Measurements from ENCODE around the gene LMBRD2.
A peak's percentile ranks its signal among the peaks of the same experiment; 100 is the strongest.
"Not testable (repeated sequence)": the region's sequence is repeated elsewhere in the genome, so short reads cannot be mapped to it uniquely, and the experiment has no call there.

Gene LMBRD2

DNA sequence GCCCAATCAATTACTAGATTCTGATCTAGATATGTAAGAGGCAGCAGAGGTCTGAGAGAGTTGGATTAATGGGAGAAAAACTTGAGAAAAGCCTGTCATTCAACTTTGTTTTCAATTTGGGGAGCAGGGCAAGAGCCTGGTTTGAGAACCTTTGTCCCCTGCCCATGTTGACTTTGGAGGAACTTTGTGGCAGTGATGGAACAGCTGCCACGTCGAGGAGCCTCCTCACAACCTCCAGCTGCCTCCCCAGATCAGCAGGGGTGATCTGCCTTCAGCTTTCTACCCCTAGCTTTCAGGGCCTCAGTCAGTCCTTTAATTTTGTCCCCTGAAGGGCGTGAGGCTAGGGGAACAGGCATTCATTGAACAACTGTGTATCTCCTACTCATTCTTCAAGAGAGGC is 8.9 kb upstream of the LMBRD2 start:
- no peak for FAIRE-seq

DNA sequence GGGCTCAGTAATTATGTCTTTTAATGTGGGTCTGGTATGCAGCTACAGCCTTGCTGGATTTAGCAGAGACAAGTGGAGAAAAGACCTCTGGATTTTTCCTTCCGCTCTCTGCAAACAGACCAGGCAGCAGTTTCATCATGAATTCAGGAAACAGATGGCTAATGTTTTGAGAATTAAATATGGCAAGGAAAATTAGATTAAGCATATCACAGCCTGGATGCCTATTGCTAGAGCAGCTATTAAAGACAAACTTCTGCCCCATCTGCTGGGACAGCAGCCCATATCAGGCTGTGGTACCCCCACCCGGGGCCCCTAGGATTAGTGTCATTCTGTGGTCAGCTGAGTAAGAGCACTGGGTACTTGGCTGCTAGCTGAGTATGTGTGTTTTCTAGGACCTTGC is 6.5 kb upstream of the LMBRD2 start:
- no peak for FAIRE-seq

DNA sequence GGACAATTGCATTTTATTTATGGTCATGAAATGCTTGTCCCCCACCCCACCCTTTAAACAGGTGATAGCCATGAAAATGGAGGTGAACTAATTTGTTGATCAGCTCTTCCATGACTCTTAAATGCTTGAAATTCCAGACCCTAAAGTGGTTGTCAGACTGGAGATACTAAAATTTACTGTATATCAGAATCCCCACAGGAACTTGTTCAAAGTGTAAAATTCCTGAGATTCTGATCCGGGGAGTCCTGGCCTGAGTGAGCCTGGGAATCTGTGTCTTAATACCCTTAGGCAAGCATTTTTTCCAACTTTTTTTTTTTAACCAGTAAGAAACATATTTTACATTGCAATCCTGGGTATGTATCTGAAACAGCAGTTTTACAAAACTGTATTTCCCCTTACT is 4.9 kb upstream of the LMBRD2 start:
- FAIRE-seq: no peak

DNA sequence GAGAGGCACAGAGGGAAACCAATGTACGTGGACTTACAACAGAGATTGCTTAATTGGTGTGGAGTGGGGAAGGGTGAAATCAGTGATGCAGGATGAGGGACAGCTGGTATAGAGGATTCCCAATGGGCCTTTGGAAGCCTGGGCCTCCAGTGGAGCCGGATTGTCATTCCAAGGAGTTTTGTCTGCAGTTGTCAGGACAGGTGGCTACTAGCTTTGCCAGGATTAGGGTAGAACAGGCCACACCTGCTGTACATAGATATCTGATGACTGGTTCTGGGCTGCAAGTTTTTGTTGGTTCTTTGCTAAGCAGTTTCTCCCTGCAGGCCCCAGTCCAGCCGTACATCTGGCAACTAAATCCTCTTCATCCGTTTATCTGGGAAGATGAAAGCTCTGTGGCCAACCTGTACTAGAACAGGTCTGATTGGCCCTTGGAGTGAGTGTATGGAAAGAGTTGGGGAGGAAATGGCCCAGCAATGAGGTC is 4.5 kb upstream of the LMBRD2 start:
- no peak for FAIRE-seq

DNA sequence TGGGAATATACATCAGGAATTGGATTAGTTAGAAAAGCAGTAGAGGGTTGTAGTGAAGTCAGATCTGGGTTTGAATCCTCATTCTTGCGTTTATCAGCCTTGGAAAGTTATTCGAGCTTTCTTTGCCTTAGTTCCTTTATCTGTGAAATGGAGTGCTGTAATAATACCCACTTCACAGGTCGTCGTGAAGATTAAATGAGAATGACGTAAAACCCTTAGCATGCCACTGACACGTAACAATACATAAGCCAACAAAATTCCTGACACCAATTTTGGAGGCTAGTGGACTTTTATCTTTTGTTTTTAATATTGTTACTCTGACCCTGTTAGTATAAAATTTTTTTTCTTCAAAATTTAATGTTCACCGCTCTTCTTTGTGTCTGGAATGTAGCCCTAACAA is 3.6 kb upstream of the LMBRD2 start:
- no peak for FAIRE-seq

DNA sequence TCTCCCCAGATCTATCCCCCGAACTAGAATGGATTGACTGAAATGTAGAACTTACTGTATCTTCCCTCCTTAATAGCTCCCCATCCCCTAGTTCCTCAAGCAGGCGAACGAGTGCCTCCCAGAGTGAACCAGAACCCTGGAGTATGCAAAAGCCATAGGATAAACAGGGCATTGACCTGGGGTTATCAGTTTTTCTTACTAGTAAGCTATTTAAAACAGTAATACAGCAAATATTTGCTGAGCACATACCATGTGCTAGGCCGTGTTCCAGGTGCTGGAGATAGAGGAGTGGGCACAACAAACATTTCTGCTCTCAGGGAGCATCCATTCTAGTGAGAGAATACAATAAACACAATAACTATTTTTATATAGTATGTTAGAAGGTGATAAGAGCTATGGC is 2.0 kb upstream of the LMBRD2 start:
- FAIRE-seq: no peak

DNA sequence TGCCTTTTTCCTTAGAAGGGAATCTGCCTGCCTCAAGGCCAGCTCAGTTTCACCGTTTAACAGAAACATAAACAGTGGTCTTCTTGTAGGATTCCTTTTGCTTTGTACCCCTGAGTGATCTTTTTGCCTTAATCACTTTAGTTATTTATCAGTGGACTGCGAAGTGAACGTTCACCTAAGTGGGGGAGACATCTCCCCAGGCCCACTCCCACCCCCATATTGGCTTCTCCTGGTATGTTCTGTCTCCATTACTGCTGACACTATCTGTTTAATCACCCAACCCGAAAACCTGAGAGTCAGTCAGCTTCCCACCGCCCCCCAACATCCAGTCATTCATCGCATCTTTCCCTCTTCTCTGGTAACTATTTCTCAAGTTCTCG is 1.6 kb upstream of the LMBRD2 start:
- FAIRE-seq: no peak

DNA sequence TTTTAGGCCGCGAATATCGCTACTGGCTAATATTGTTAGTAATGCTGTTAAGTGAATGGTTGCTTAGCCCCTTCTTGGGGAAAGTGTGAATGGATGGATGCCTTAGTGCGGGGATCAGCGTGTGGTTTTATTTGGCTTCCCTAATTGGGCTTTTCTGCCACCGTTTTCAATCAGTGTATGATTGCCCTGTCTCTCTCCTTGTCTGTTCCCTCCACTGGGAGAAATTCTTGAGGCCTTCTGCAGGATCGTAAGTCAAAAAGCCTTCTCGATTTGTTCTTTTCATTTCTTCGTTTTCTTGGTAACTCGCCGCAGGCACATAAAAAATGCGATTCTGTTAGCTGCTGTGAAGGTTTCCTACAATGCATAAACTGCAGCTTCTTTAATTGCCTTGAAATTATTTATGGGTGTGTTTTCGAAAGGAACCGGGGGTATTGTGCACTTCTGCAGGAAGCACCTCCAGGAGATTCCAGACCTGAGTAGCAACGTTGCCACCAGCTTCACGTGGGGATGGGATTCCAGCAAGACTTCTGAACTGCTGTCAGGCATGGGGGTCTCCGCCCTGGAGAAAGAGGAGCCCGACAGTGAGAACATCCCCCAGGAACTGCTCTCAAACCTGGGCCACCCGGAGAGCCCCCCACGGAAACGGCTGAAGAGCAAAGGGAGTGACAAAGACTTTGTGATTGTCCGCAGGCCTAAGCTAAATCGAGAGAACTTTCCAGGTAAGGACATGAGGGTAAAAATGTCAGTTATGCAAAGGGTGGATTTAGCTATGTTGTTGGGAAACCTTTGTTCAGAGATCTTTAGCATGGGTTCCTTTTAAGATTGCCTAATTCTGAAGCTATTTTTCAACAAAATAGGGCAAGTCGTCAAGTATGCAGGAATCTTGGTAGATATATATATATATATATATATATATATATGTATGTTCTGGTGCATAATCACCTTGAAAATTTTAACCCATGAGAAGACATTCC is 924 bp upstream of the LMBRD2 start:
- FAIRE-seq: no peak

DNA sequence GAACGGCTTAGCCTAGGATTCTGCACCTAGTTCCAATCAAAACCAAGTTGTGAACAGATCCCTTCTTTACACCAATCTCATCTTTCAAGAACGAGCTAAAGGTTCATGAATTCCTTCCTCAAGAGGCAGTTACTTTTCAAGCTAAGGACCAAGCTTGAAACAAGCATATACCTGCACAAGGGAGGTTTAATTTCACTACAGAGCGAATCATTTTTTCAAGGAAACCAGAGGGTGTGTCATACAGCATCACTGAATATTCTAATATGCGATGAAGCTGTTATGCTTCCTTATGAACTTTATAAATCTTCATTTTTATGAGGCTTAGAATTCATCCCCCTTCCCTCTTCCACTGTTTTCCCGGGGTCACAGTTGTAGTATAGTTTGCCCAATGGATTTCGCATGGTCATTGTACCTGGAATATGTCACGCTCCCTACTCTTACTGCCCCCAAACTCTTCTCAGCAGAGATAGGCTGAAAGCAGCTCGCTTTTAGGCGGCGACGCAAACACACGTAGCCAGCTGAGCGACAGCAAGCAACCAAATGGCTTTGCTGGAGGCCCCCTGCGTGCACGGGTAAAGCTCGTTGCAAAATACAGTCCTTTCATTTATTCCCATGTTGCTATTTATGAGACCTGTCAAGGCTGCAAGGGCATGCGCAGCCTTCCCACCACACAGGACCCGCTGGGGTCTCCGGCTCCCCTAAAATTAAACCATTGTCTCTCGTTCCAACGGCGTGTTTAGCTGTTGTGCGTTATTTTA is 832 bp downstream of the LMBRD2 start:
- FAIRE-seq: no peak

DNA sequence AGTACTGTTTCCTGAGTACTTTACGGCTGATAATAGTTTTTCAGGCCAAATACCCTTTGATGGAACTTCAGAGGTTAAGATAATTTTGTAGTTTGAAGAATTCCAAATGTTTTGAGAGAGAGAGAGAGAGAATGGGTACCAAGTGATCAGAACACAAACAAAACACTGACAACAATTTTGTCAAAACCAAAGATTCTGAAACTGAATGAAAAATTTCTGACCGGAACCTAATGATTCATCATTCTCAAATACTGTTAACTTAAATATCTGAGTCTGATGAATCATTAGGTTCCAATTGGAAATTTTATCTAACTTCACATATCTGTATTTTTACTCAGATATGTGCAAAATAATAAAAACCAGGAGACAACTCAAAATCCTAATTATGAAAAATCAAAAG is 4.0 kb downstream of the LMBRD2 start:
- no peak for FAIRE-seq

DNA sequence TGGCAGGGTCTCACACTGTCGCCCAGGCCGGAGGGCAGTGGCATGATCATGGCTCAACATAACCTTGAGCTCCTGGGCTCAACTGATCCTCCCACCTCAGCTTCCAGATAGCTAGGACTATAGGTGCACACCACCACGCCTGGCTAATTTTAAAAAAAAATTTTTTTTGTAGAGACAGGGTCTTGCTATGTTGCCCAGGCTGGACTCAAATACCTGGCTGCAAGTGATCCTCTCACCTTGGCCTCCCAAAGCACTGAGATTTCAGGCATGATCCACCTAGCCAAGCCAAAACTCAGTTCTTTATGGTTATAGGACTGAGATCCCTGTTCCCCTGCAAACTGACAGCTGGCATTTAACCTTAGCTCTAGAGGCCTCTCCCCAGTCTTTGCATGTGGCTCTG is 5.3 kb downstream of the LMBRD2 start:
- no peak for FAIRE-seq

DNA sequence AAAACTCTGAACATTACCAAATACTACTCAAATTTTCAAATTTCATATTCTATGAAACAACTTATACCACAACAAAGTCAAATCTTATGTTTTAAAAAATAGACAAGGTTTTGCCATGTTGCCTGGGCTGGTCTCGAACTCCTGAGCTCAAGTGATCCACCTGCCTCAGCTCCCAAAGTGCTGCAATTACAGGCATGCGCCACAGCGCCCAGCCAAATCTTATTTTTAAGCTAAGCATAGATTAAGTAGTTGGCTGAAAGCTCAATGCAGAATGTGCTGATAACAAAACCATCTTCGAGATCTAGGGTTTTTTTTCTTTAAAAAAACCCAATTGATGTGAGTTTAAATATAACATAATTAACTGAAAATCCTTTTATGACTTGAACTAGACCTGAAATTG is 6.4 kb downstream of the LMBRD2 start:
- FAIRE-seq: no peak

DNA sequence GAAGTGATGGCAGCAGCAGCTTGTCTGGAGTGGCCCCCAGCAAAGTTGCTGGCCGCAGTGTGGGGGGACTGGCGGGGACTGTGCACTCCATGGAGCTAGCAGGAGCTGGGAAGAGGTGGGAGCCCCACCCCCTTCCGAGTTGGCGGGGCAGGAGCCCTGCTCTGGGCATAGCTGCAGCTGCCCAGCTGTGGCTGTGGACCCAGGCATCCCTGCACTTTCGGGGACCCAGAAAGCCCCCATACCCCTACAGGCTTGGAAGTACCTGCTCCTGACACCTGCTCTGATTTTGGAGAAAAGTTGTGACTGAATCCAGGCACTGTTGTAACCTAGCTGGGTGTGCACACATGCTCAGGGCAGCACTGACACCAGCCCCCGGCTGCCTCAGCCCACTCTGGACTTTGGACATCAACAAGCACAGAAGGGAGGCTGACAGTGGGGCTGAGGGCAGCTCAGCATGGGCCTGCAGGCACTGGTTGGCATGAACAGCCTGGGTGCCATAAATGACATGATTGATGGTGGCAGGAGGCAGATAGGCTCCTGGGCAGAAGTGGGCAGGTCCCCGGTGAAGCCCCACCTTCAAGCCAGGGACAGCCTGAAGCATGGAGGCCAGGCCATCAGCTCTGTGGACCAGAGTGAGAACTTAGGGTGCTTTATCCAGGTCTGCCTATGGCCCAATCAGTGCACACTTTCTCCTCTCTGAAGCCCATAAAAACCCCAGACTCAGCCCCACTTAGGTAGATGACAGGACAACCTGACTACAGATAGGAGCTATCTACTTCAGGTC is 12.6 kb downstream of the LMBRD2 start:
- FAIRE-seq: no peak

DNA sequence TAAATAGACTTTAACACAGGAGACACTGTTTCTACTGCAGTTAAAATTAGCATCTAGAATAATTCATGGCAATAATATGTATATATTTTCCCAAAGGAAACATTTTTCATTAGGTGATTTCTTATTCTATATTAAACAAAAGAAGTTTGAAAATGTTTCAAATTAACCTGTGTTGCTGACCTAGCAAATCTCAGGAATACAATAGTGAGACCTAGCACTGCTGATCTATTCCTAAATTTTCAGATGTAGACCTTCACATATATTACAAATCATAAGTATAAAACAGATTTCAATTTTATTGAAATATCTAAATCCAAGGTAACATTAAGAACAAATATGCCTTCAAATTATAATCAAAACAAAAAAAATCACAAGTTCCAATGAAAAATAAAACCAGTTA is 15.1 kb downstream of the LMBRD2 start:
- peak; percentile 9 for FAIRE-seq

DNA sequence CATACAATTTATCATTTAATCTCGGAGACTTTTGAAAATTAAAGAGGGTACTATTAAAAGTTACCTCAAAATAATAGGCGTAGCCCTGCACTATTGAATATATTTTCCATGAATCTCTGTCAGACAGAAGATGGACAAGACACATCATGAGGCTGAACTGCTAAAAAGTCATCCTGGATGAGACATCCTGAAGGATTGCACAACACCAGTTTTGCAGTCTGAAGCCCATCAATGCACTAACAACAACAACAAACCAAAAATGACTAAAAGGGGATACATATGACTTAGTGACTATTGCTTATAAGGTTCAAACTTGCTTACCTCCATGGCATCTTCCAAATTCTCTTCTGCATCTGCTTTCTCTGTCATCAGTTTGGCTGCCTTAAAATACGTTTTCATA is 15.7 kb downstream of the LMBRD2 start:
- FAIRE-seq: no peak

DNA sequence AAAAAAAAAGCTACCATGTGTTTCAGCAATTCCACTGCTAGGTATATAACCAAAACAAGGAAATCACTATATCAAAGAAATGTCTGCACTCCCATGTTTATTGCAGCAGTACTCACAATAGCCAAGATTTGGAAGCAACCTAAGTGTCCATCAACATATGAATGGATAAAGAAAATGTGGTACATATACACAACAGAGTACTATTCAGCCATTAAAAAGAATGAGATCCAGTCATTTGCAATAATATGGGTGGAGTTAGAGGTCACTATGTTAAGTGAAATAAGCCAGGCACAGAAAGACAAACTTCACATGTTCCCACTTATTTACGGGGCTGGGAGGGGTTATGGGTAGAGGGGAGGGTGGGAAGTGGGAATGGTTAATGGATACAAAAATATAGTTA is 18.7 kb downstream of the LMBRD2 start:
- FAIRE-seq: not testable (repeated sequence)

DNA sequence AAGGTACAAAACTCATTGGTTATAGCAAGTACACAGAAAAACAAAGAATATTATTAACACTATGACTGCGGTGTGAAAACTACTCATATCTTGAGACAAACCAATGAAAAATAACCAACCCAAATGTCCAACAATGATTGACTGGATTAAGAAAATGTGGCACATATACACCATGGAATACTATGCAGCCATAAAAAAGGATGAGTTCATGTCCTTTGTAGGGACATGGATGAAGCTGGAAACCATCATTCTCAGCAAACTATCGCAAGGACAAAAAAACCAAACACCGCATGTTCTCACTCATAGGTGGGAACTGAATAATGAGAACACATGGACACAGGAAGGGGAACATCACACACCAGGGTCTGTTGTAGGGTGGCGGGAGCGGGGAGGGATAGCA is 22.0 kb downstream of the LMBRD2 start:
- not testable (repeated sequence) for FAIRE-seq

DNA sequence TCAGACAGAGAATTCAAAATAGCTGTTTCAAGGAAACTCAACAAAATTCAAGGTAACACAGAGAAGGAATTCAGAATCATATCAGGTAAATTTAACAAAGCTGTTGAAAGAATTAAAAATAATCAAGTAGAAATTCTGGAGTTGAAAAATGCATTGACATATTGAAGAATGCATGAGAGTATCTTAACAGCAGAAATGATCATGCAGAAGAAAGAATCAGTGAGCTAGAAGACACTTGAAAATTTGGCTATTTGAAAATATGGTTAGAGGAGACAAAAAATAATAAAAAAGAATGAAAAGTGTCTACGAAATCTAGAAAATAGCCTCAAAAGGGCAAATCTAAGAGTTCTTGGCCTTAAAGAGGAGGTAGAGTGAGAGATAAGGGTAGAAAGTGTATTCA is 22.9 kb downstream of the LMBRD2 start:
- no peak for FAIRE-seq

DNA sequence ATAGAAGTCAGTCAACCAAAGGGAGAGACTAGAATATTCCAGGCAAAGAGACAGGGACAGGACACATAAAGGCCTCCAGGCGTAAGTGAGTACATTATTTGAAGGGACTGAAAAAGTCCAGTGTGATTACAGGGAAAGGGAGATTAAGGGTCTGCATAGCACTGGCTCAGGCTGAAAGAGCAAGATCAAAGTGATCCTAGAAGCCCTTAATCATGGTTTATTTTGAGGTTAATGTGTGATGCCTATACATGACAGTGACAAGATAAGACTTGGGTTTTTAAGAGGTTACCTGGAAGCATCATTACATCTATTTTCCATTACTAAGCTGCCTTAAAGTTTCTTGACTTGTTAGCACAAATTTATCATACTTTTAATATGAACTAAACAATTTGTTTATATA is 25.8 kb downstream of the LMBRD2 start:
- no peak for FAIRE-seq

DNA sequence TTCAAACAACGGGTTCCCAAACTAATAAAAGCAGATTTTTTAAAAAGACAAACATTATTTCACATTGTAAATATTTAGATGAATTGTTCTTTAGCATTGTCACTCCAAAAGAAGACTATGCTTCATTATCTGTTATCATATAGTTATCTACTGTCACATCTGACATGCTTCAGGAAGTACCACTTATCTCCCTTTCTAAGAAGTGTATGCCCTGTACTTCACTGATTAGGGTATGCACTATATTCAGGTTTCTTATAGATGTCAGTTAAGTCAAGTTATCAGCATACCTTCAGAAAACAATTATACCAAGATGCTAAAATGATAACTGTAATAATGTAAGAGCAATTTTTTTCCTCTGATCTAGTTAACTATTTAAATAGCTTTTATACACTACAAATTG is 40.4 kb downstream of the LMBRD2 start:
- FAIRE-seq: no peak

DNA sequence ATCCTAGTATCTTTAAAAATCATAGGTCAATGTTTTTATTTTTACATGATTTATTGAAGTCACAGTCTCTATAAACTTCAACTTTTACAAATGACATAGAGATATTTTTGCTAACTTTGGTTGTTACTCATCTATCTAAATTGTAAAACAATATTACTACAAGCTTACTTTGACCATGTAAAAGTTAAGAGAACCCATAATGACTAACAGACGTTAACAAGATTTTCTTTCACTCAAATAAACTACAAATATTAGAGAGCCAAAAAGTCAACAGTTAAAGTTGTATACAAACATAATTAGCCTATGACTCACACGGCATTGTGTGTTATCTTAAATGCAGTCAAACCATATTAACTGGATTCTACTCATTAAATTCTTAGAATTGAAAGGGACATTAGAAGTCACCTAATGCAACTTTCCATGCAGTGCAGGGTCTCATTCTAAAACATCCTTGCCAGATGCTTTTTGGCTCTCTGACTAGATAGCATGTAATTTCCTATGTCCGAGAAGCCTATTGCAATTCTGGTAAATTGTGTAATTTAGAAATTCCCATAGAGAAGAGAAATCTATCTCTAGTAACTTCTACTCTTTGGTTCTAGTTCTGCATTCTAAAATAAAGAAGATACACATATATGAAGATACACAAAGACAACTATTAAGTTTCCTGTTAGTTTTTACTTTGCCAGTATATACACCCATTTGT is 42.8 kb downstream of the LMBRD2 start:
- FAIRE-seq: no peak

DNA sequence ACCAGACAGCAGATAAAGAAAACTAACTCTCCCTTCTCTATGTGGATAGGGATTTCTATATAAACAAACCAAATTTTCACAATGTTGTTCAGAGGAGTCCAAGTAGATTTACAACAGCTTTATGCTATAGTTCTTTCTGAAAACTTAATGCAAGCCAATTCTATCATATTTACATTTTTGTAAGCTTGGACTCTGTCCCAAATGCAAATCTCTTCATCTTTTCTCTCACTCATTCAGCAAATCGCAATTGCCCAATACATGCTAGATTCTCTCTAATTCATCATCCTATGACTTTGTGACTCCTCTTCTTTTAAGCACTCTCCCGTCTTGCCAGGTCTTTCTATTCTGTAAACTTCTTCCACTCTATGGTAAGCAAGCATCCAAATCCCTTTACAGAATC is 45.9 kb downstream of the LMBRD2 start:
- no peak for FAIRE-seq

DNA sequence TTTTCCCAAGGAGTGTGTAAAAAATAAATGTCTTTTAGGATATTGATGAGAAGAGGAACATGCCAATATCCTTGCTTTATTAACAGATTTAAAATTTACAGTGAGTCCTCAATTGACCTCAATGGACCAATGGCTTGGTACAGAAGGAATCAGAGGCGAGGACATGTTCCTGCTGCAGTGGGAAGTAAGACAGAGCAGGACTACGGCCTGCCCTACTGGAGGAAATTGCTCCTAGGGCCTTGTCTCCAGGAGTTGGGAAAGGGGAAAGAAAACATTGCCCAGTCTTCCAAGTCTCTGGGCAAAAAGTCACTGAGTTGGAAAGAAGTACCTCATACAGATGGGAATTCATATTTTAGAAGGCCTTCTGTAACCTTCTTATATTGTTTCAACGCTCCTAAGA is 51.9 kb downstream of the LMBRD2 start:
- FAIRE-seq: no peak

Data from islet of Langerhans (tissue), 1 donor.